A172 (cell line): ENCODE data around the gene SERPINB12. TPM values are rescaled to one million over a fixed set of nuclear protein-coding genes. Genes with fewer than 3 reads are reported as not detected.
A peak's percentile ranks its signal among the peaks of the same experiment; 100 is the strongest.

Experiments
- DNase-seq: peaks from one replicate; pipeline ENCODE4 v3.0.0-alpha.2; 2015; ENCODE audit warnings: low spot score
- total RNA-seq: library from RNA; depleted of rRNA; stranded (reverse); fragments of >200 nt; shearing (Covaris generic); gene quantifications from 2 replicates; pipeline ENCODE4 v1.2.3, GENCODE V29; 2014; rRNA removed

Gene SERPINB12
- total RNA-seq, 1 experiment from 2014 or later: not detected

DNA sequence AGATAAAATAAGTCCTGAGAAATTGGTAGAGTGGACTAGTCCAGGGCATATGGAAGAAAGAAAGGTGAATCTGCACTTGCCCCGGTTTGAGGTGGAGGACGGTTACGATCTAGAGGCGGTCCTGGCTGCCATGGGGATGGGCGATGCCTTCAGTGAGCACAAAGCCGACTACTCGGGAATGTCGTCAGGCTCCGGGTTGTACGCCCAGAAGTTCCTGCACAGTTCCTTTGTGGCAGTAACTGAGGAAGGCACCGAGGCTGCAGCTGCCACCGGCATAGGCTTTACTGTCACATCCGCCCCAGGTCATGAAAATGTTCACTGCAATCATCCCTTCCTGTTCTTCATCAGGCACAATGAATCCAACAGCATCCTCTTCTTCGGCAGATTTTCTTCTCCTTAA lies 54.8 kb downstream of the SERPINB12 start:
- DNase-seq: no peak

DNA sequence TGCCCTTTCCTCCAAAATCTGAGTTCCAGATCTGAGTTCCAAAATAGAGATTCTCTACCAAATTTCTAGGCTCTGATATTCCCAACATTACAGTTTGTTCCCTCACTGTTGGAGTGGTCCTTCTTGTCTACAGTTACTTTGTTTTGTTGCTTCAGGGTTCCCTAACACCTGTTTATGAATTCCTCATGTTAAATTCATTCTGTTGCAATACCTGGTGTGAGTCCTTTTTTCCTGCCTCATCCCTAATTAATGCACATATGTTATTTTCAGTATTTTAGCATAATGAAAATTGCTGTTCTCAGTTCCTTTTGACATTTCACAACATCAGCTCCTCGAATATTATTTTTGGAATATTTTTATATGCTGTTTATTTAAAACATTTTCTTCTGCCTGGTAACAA lies 61.2 kb downstream of the SERPINB12 start:
- DNase-seq: no peak

DNA sequence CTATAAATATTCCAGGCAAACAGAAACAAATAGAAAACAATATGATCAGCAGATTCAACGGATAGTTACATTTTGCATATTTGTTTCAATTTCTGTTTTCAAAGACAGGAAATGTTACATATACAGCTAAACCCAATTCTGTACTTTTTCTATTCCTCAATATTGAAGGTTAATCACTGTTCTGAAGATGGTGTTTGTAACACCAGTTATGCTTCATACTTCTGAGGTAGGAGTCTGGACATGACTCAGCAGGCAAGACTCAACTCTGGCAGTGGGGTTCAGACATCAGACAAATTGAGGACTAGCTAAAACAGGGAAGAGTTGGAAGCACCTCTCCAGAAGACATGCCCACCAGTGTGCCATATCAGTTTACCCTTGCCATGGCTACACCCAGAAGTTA lies 61.6 kb downstream of the SERPINB12 start:
- DNase-seq: no peak

- DNase-seq: peak; percentile 5
These were observed 62.8 kb downstream of the SERPINB12 start for GRCh38 chr18:63604791-63605567.

DNA sequence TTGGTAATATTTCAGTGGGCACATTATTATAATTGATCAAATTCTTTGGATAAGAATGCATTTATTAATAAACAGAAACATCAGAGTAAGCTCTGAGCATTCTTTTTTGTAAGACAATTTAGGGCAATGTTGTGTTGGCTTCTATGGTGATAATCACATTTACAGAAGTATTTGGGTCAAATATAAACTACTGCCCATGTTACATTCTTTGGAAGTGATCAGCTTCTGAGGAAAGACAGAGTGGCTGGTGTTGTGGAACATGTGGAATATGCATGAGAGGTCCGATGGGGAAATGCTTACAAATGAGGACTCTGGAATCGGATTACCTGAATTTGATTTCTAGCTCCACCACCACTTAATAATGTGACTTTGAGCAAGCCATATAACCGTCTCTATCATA lies 64.4 kb downstream of the SERPINB12 start:
- DNase-seq: no peak

DNA sequence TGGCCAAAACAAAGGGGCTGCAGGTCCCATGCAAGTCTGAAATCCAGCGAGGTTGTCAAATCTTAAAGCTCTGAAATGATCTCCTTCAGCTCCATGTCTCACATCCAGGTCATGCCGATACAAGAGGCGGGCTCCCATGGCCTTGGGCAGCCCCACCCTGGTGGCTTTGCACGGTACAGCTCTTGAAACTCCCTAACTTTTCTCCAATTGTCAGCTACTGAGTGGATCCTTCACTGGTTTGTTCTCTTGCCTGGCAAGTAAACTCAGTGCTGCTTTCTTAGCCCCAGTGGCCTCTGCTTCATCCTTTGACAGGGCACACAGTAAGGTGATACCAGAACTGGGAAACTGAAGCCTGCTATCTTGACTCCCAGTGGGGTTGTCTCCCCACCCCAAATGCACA lies 71.3 kb downstream of the SERPINB12 start:
- no peak for DNase-seq

- DNase-seq: no peak
These were observed 75.1 kb downstream of the SERPINB12 start for GRCh38 chr18:63617049-63617914.

DNA sequence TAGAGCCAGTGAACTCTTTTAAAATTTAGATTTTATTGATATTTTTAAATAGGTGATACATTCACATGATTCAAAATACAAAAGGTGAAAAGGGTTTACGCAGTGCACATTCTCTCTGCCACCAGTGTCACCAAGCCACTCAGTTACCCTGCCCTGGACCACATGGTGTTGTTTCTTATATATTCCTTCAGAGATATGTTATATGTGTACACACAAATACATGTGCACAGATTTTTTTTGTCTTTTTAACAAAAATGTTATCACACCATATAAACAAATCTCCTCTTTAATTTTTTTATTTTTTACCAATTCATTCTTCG lies 75.7 kb downstream of the SERPINB12 start:
- no peak for DNase-seq

Other genes with a start within 250 kb of the SERPINB12 start
- 2.5 and 3.7 TPM in 2 replicates for gene BCL2, start 222.6 kb upstream of the SERPINB12 start, total RNA-seq
- 24.0 and 32.9 TPM in 2 replicates for gene KDSR, start 175.2 kb upstream of the SERPINB12 start, total RNA-seq
- gene VPS4B, start 119.9 kb upstream of the SERPINB12 start, total RNA-seq: 33.8 and 41.8 TPM in 2 replicates
- gene SERPINB5, start 65.4 kb upstream of the SERPINB12 start, total RNA-seq: 0.19 TPM in 1 of 2 replicates, not detected in the other
- not detected in 2 replicates for gene SERPINB13, start 45.0 kb downstream of the SERPINB12 start, total RNA-seq
- not detected in 2 replicates for gene SERPINB4, start 101.9 kb downstream of the SERPINB12 start, total RNA-seq
- not detected in 2 replicates for gene SERPINB3, start 119.5 kb downstream of the SERPINB12 start, total RNA-seq
- gene SERPINB11, start 160.6 kb downstream of the SERPINB12 start, total RNA-seq: not detected in 2 replicates
- gene SERPINB7, start 233.0 kb downstream of the SERPINB12 start, total RNA-seq: 5.6 and 8.9 TPM in 2 replicates